Measurements from ENCODE around the gene ABCB11.
"Not testable (repeated sequence)": the region's sequence is repeated elsewhere in the genome, so short reads cannot be mapped to it uniquely, and the experiment has no call there.

The ABCB11 gene

DNA sequence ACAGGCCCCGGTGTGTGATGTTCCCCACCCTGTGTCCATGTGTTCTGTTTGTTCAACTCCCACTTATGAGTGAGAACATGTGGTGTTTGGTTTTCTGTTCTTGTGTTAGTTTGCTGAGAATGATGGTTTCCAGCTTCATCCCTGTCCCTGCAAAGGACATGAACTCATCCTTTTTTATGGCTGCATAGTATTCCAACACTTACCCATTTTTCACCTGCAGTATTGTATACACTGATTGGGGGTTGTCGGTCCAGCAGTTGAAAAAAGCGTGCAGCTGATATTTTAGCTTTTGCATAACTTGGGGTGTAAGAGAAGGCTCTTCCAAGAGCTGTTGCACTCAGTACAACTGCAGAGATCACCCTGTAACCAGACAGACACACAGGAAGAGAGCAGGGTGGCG, 99.0 kb downstream of the ABCB11 start:
- DNase-seq (ENCODE audit: low read depth in 2 of 2): not testable (repeated sequence)

DNA sequence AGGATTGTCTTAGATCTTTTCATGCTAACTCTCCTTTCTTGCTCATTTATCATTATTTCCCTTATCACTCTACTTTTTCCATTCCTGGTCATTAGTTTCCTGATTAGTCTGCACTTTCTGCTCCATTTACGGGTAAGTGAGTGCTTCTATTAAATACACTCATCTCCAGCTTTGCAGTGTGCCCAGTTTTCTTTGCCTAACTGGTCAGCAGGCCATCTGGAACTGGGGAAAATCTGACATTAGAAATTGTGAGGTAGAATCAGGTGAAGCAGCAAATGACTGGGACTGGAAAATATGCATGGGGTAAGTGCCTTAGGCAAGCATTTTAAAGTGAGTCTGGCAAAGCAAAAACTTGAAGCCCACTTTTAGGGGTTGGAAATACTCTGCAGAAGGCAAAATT, 100.9 kb downstream of the ABCB11 start:
- no peak for DNase-seq (ENCODE audit: low read depth in 2 of 2)

DNA sequence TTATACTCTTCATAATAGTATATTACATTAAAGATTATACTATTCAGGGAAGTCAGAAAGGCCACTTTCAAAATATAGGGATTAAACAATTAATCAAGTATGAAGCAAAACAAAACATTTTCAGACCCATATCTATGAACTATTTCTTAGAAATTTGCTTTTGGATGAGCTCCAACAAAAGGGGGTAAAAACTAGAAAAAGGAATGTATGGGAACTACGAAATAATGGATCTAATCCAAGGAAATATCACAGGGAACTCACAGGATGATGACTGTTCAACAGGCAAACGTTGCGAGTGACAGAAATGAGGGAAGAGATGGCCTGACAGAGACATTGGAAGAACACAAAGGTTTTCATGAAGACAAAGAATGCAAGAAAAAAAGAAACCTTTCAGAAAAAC, 102.1 kb downstream of the ABCB11 start:
- DNase-seq (ENCODE audit: low read depth in 2 of 2): no peak

DNA sequence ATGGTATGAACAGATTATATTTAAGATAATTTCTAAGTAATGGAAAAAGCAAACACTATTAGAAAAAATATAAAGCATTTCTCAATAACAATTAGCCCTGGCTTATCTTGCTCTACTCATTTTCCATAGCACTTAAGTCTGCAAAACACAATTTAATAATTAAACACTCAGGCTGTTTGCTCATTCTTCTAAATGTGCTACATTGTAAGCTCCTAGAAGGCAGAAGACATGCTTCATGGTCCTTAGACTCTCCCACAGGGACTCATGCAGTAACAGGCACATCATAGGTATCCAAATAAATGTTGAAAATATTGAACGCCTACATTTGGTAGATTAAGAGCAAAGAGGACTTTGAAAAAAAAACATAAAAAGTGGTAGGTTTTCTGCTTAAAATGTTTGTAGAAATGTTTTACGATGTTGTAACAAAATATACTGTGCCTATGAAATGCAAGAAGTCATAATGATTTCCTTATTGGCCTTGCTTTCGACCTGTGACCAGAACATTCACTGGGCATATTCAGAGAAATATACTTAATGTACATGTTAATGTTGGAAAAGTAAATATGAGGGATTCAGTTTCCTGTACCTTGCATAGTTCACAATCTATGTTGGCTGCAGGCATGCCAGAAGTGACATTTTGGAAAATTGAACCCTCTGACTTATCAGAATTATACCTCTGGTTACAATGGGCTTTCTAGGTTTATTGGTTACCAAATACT, 102.9 kb downstream of the ABCB11 start:
- DNase-seq (ENCODE audit: low read depth in 2 of 2): no peak

DNA sequence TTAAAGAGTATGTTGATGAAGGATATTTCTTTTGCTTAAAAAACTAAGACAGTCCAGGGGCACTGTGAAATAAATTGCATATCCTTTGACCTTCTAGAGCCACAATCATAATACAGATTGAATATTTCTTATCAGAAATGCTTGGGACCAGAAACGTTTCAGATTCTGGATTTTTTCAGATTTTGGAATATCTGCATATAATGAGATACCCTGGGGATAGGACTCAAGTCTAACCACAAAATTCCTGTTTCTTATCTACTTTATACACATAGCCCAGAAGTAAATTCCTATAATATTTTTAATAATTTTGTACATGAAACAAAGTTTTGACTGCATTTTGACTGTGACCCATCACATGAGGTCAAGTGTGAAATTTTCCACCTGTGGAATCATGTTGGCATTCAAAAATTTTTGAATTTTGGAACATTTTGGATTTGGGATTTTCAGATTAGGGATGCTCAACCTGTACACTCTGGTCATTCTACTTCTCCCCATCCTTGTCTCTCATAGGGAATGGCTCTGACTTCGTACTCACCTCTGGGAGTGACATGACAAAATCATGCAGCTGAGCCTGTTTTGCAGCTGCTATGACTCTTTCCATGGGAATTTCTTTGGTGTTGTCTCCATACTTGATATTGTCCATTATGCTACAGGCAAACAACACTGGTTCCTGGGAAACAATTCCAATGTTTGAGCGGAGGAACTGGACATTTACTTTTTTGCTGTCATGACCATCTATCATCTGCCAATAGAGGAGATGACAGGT, 104.3 kb downstream of the ABCB11 start:
- no peak for DNase-seq (ENCODE audit: low read depth in 2 of 2)

DNA sequence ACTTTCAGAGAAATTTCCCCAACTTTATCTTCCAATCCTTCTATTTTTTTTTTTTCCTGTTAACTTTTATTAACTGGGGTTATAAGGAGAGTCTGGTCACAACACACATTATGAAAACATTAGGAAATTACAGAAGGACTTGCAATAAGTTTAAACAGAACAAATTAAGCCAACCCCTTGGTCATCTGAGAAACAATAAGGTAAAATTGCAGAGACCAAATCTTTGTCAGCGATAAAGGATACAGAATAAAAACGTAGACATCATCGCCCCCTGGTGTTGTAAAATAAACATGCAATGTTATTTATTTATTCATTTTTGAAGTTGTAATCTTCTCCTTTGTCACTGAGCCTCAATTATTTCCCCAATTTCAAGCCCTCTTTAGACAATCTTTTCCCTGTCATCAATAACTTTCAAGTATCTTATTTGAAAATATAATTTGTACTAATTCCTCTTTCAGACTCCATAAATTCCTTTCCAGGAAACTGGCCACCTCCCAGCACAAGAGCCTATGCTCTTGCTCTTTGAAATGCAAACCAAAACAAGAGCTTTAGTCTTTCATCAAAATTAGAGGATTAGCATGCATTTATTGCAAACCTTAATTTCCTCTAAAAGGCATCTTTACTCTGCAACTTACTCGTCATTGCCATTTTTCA, 110.5 kb downstream of the ABCB11 start:
- no peak for DNase-seq (ENCODE audit: low read depth in 2 of 2)

DNA sequence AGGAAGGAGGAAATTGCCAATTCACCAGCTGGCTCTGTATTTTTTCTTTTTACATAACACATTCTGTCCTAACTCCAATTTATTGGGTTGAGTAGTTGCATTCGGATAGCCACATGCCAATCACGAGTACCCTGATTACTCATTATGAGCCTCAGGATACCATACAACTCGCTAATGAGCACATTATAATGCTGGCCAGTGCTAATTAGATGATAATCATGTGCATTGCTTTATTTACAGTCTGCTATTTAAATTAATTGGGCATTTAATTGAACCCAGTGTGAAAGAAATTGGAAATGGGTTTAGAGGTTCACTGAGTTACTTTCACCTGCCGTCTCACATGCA, 114.8 kb downstream of the ABCB11 start:
- DNase-seq (ENCODE audit: low read depth in 2 of 2): no peak

DNA sequence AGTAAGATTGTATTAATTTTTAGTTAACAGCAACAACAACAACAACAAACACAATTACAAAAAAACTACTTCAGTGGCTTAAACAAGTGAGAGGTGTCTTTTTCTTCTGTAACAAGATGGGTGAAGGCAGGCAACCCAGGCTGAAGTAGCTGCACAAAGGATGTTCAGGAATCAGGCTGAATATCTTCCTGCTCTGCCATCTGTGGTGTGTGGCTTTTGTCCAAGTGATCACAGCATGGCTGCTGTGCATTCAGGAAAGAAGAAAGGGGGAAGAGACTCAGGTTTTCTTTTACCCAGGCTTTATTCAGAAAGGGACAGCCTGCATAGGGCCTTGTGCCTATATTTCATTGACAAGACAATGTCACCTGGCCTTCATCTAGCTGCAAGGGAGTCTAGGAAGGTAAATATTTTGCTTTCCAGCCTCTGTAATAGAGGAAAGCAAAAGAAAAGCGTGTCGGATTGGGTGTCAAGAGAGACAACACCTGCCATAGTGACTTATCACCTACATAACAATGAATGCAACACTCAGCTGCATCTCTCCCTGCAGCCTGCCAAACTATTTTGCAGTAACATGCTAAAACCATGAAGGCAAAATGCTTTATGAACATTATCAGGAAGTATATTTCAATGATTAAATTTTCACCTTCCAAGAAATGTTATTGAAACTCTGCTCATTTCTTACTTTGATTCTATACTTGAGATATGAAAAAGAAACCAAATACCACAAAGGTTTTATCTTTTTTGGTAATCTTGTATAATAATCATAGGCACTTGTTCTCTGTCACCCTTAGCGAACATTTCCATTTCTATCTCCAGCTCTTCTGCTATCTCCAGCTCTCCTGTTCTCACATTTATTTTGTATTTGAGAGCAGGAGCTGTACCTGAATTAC, 115.4 kb downstream of the ABCB11 start:
- no peak for DNase-seq (ENCODE audit: low read depth in 2 of 2)

DNA sequence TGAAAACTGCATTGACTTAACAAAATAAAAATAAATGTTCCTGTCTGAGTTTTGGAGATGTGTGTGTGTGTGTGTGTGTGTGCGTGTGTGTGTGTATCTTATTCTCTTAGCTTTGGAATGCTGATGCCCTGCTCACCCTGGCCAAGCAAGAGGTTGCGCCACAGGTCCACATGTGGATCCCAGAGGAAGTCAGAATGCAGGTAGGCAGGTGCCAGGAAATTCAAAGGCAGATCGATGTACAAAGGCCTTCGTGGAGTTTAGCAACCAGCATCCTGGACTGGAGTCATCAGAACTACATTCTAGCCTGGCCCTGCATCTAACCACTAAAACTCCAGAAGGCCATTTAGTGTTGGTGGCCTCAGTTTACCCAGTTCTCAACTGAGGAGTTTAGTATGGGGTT, 117.6 kb downstream of the ABCB11 start:
- DNase-seq (ENCODE audit: low read depth in 2 of 2): no peak

DNA sequence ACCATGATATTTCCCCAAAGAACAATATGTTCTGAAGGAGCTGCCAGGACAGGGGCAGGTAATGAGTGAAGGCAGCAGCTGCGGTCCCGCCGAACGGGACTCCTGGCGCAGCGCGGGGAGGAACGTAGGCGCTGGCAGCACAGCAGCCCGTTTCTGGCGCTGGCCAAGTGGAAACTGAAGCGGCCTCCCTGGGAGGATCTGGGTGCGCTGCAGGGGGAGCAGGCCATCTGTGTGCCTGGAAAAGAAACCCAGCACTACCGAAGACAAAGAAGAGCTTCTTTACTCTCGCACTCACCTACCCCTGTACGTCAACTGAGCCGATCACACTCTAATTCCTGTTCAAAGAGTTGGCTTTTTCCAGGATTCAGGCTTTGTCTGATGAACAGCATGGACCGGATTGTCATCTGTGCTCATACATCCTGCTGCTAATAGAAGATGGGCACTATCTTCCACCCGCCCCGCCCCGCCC, 118.2 kb downstream of the ABCB11 start:
- DNase-seq (ENCODE audit: low read depth in 2 of 2): no peak

DNA sequence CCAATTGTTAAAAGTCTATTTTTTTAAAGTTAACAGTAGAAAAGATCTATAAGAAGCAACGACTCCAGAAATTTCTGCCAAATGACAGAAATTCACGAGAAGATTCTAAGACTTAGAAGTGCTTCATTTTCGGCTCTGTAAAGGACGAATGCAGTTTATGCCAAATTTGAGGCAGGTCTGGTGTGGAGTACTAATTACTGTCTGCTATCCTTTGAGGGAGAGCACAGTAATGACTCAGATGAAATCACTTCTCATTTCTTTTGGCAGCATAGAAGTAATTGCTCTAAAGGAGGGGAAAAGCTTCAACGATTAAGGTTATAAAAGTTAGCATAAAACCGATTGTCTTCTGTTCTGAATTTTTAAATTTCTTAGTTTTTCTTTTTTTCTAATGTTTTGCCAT, 118.7 kb downstream of the ABCB11 start:
- DNase-seq (ENCODE audit: low read depth in 2 of 2): no peak

DNA sequence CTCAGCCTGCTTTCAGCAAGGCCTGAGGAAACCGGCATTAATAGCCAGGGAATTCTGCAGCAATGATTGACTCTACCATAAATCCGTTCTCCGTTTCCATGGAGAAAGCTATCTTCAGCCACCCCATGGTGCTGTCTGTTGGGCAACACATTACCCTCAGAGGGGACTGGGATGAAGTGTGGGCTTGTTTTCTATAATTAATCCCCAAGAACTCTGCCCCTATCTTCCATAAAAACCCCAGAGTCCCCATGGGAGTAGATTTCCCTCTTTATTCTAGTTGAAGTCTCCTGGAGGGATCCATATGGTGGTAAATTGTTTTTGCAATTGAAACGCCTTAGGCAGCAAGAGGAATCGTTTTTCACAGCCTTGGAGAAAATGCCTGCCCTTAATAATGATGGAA, 120.8 kb downstream of the ABCB11 start:
- DNase-seq (ENCODE audit: low read depth in 2 of 2): no peak

DNA sequence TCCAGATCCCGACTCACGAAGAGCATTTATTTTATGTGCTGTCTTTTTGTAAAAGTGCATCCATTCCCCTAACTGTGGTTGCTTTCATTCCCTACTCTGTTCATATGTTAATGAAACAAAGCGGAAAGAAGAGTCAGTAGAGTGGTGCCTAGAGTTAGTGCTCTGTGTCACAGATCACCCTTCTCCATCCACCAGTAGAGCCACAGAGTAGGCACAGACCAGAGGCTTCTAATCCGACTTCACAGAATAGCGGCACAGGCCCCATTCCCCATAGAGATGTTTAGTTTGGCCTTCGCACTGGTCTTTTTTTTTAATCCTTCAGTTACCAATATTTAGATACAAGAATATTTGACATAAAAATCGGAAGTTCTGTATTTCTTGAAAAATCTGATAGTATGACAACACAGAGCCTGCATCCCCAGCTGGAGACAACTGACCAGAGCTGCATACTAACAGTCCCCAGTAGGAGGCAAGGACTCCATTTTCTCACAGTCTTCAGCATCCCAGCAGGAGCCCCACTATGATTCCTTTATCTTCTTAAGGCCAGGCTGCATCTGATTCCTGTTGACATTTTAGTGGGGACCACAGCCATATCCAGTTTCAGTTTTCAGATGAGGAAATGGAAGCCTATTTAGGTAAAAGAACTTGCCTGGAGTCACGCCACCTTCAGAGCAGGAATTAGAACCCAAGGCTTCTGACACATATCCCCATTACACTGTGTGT, 123.0 kb downstream of the ABCB11 start:
- DNase-seq (ENCODE audit: low read depth in 2 of 2): no peak

DNA sequence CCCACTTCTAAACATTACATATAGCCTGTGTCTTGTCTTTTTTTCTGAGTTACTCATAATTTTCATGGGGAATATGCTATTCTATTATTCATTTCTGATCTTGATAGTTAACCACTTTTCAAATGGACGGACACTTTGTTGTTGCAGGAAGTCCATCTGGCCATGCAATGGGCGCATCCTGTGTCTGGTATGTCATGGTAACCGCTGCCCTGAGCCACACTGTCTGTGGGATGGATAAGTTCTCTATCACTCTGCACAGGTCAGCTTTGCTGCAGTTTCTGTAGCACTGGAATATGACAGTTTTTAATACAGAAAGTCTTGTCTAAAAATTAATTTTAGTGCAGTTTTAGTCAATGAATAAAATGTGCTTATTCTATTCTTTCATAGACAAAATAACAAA, 126.8 kb downstream of the ABCB11 start:
- DNase-seq (ENCODE audit: low read depth in 2 of 2): no peak

DNA sequence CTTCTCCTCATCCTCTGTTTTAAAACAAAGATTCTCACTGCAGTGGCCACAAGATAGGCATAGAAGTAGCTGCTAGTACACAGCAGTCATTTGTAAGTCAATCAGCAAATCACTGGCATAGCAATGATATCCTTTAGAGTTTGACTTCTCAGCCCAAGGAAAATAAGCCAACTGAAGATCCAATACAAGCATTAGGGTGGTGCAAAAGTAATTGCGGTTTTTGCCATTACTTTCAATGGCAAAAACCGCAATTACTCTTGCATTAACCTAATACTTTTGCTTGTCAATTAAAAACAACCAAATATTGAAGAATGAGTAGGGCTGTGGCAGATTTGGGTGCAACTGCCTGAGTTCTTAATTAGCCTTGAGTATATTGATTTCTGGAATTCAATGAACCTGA, 127.2 kb downstream of the ABCB11 start:
- no peak for DNase-seq (ENCODE audit: low read depth in 2 of 2)

DNA sequence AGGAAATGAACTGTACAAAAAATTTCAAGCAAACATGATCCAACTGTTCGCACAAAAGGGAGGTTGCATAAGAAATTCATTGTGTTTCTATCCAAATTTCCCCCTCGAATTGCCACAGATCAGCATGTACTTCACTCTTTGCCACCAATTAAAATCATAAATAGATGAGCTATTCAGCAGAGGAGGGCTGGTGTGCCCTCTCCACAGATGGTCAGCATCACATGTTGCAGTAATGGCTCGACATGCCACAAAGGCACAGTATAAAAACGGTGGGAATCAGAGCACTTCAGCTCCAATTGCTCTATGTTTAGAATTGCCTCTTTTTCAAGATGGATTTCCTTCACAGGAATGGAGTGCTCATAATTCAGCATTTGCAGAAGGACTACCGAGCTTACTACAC, 130.1 kb downstream of the ABCB11 start, which contains the start of gene G6PC2:
Gene G6PC2, plus strand, starts transcription at position 289 of the 400 bp plus-strand sequence. Its CDS starts 41 bp downstream, at position 330.
- DNase-seq (ENCODE audit: low read depth in 2 of 2): no peak

DNA sequence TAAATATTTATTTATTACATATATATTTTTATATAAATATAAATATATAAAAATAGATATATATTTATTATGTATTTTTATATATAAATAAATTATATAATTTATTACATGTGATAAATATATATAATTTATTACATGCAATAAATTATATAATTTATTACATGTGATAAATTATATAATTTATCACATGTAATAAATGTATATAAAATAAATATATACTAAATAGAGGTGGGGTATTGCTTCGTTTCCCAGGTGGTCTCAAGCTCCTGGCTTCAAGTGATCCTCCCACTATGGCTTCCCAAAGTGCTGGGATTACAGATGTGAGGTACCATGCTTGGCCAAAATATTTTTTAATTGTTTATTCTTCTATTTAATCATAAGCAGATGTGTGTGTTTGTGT, 133.7 kb downstream of the ABCB11 start:
- DNase-seq (ENCODE audit: low read depth in 2 of 2): no peak

DNA sequence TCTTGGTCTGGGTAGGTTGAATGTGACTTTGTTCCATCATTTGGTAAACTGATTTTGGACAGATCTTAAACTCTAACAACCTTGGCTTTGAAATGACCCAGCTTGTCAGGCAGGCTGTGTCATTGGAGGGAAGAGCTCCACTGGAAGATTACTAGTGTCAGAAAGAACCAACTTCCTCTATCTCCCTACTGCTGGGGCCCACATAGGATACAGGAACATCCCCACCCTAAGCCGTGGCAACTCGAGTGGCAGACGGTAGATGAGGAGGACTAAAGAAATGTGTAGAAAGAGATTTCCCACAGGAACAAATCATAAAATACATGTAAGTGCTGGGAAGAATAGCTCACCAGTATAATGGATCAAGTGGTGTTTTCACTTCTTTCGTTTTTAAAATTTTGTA, 134.3 kb downstream of the ABCB11 start:
- no peak for DNase-seq (ENCODE audit: low read depth in 2 of 2)

DNA sequence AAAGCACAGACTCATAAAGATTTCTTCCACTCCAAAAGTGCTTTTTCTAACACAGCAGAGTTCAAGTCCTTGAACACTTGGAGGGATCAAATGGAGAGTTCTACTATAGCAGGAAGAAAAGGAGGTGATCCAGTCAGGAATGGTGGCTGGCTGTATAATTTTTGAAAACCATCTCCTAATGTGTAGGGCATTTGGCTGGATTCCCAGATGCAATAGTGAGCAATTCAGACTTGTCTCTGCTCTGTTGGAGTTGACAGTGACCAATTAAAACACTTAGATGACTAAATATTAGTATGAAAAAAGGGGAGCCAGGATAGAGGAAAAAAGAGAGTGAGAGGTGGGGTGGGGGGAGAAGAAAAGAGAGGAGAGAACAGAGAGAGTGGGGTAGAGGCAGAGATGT, 135.4 kb downstream of the ABCB11 start:
- DNase-seq (ENCODE audit: low read depth in 2 of 2): no peak

DNA sequence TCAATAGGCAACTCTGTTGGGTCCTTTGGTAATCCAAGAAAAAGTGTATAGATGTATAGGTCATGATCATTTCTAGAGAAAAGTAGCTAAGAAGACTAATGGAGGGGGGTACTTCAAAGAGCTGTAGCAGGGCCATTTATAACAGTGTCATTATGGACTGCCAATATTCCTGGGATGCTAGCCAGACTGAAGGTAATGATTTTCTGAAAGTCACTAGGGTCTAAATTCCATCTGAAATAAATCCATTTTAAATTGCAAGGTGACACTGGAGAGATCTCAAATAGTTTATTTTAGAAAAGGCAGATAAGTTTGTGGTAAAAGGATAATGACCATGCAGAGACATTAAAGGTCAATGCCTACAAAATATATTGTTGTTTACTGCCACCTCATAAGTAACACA, 136.4 kb downstream of the ABCB11 start:
- DNase-seq (ENCODE audit: low read depth in 2 of 2): no peak

DNA sequence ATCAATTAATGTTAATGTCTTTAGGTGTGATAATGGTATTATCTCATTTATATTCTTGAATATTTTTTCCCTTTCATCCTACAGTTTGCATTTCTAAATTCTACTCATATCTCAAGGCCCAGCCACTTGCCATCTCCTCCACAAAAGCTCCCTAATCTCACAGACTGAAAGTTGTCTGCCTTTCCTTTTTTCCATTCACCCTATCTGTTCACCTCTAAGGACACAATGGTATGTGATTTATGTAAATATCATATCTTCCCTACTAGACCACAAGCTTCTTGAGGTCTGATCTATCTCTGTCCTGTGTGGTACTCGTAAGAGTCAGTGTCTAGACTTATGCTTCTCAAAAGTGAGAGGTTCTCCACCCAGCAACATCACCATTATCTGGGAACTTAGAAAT, 137.0 kb downstream of the ABCB11 start:
- no peak for DNase-seq (ENCODE audit: low read depth in 2 of 2)
